GM18526 (cell line): ENCODE measurements around the gene NRDC.

Experiments
- POLR2A ChIP-seq: IDR thresholded peaks from 3 replicates; pipeline ENCODE4 v1.6.1; 2011; ENCODE audit not compliant: insufficient read length; ENCODE audit errors: extremely low read depth

NRDC gene

GRCh38 chr1:51878616-51879336, at the start of gene NRDC:
NRDC (minus strand) TSS chr1:51878727; CDS start chr1:51878615, 112 bp downstream.
- TF ChIP-seq POLR2A = peak; percentile 90

- TF ChIP-seq POLR2A = no peak
These were observed 48.5 kb upstream of the NRDC start for GRCh38 chr1:51927029-51927428.

DNA sequence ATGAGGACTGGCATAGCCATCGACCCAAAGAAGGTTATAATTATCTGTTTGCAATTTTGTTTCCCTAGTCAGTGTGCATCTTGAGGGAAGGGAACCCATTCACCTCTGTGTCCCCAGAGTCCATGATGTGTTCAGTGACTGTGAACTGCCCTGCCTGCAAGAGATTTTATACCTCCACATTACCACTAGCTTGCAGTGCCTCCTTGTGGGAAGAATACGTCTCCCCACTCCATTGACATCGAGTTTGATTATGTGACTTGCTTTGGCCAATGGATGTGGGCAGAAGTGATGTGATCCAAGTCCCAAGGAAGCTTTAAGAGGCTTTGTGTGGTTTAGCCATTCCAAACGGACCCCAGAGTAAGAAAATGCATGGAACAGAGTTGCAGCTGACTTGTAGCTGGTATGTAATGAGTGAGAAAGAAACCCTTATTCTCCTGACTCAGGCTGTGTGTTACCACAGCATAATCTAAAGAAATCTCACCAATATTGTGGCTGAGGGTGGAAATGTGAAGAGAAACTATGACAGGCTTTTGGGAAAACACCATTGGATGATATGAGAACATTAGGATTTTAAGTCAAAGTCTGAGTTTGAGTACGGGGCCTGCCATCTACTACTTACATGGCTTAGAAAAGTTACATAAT, 47.8 kb upstream of the NRDC start:
- TF ChIP-seq POLR2A = no peak

- TF ChIP-seq POLR2A = no peak
These were observed 45.9 kb upstream of the NRDC start for GRCh38 chr1:51924455-51924854.

DNA sequence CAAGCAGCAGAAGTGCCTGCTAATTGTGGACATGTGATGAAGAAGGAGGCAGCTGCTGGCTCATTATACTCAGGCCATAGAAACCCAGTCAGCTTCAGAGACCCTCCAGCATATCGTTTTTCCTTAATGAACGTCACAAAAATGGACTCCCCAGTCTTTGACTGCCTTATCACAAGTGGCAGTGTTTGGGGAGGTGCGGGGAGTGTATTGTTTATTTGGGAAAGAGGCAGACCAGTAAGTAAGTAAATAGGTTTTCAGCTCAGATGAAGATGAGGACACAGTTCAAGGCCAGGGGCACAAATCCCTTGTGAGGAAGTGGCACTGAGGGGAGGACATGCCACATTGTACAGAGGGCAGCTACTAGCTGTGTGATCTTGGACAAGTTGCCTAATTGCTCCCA, 43.5 kb upstream of the NRDC start:
- no peak for TF ChIP-seq POLR2A

DNA sequence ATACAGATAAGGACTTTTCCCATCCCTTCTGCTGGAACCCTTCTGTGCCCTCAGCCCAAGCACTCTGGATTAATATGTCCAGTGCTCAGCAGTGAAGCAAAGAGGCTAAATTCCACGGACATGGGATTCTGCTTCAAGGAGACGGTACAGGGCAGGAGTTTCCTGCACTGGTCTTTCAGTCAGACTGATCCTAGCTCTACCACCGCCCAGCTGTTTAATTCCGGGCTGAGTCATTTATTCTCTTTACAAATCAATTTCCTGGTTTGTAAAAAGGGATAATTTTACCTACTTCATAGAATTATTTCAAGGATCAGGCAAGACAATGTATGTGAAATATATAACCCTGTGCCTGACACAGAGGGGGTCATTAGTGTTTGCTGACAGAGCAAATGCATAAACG, 41.6 kb upstream of the NRDC start:
- TF ChIP-seq POLR2A = no peak

DNA sequence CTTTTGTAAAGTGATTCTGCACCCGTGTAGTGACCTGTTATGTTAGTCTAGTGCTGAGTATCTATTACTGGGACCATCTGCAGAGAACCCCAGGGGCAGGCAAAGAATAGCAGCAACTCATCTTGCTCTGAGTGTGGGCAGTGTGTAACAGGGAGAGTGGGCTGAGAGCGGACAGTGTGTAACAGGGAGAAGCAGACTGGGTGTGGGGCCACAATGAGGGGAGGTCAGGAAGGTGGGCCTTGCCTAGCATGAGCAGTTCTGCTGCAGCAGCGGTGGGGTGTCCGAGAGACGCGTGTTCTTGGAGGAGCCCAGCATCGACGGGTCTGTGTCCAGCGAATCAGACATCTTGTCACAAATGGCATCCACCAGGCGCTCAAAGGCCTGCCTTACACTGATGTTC, 41.2 kb upstream of the NRDC start:
- TF ChIP-seq POLR2A = no peak

GRCh38 chr1:51916587-51917405, 38.3 kb upstream of the NRDC start:
- TF ChIP-seq POLR2A = no peak

DNA sequence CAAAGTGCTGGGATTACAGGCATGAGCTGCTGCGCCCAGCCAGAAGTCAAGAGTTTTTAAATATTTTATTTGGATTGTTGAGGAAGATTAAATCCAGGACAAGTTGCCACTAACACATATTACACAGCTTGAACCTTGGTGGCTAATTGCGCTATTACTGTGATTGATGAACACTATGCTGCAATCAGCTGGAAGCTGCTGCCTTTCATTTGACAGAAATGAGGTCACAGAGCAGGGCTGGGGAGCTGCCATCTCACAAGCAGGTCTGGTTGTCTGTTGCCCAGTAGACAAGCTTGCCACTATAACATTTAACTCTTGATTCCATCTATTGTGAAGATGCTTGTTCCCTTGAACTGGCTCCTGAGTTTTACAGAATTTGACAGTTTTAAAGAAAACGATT, 37.4 kb upstream of the NRDC start:
- TF ChIP-seq POLR2A = no peak

GRCh38 chr1:51912881-51913280, 34.4 kb upstream of the NRDC start:
- no peak for TF ChIP-seq POLR2A

GRCh38 chr1:51910221-51911000, 31.9 kb upstream of the NRDC start:
- no peak for TF ChIP-seq POLR2A

- no peak for TF ChIP-seq POLR2A
These were observed 30.0 kb upstream of the NRDC start for GRCh38 chr1:51908499-51908898.

DNA sequence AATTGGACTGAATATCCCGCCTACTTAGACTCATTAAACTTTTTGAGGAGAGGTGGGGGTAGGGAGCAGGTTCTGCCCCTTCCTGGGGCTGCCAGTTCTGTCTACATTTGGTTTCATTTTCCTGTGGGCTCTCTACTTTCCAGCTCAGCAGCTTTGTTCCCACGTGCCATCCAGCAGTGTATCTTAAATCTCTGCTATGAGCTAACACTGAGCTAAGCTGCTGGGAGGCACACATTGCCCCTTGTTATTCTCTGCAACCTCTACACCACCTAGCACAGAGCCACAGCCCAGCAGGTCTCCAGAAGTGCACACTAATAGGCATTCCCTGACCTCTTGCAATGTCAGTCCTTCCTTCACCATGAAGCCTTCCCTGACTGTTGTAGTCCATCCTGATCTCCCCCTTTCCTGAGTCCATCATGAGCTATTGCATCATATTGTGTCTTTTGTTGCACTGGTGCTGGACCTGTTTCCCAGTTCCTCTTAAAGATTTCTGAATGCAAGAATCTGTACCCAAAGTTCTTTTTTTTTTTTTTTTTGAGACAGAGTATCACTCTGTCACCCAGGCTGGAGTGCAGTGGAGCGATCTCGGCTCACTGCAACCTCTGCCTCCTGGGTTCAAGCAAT, 28.7 kb upstream of the NRDC start:
- no peak for TF ChIP-seq POLR2A

DNA sequence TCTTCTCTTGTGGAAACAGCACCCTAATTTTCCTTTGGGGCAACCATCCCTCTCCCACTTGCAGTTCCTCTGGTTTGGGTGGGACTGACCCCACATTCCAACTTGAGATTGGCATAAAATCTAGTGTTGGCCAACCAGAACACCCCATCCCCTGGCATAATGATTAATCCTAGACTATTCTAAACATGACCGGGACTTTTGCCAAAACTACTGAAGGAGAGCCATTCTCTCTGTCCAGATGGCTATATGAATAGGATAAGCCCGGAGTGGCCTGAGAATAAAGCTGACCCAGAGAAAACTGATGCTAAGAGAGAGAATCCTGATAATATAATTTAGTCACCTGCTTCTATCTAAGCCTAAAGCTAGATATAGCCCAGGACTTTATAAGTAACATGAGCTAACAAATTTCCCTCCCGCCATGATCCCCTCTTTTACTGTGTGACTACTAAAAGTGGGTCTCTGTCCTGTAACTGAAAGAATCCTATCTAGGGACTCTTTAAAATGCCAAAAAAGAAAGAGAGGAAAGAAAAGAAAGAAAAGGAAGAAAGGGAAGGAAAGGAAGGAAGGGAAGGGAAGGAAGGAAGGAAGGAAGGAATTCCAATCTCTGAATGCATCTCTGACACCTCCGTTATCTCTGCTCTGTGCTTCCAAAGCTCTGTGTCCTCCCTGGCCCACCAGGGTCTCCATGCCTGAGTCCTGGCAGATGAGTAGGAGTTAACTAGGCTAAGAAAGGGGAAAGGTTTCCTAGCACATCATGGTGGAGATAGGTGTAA, 28.0 kb upstream of the NRDC start:
- TF ChIP-seq POLR2A = no peak
